ENCODE results near the gene THADA.

DNA sequence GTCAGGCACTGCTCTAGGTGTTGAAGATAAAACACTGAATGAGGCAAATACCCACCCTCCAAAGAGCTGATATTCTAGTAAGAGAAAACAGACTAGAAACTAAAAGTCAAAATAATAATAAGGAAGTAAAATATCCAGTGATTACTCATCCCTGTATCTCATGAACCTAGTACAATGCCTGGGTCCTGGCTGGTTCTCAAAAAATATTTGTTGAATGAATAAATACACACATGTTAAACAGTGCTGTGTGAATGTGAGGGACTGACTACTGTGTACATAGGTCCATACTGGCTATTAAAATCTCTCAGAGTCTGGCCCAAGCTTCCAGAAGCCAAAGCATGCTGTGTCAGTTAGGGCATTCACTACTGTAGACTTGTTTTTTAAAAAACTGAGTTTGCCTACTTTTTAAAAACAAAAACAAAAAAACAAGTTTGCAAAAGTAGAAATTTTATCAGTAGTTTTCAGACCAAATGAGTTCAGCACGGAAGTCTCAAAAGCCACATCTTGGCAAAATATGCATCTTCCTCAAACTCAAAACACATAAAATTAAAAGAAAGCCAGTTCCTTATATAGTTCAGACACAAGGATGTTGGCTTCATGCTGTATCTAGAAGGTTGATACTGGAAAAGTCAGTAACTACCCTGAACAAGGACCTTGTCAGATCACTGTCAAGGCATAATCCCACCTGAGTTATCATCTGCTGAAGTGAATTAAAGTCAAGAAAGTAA lies 136.2 kb downstream of the THADA start:
- TF ChIP-seq, protein P1, sequence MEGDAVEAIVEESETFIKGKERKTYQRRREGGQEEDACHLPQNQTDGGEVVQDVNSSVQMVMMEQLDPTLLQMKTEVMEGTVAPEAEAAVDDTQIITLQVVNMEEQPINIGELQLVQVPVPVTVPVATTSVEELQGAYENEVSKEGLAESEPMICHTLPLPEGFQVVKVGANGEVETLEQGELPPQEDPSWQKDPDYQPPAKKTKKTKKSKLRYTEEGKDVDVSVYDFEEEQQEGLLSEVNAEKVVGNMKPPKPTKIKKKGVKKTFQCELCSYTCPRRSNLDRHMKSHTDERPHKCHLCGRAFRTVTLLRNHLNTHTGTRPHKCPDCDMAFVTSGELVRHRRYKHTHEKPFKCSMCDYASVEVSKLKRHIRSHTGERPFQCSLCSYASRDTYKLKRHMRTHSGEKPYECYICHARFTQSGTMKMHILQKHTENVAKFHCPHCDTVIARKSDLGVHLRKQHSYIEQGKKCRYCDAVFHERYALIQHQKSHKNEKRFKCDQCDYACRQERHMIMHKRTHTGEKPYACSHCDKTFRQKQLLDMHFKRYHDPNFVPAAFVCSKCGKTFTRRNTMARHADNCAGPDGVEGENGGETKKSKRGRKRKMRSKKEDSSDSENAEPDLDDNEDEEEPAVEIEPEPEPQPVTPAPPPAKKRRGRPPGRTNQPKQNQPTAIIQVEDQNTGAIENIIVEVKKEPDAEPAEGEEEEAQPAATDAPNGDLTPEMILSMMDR (IDR thresholded peaks at IDR 0.05), result no peak
- no peak for TF ChIP-seq EZH2 (IDR thresholded peaks at IDR 0.05)

Data from neural progenitor cell (in vitro differentiated cells).